Activated CD8-positive, alpha-beta memory T cell treated with anti-CD3 and anti-CD28 coated beads, Interleukin-2, amount 50 U/mL, for 1 hour (primary cell): ENCODE measurements around the gene RHCG.

ENCODE experiments used
- DNase-seq: peaks from one replicate; pipeline ENCODE4 v3.0.0-alpha.2; 2020; ENCODE audit errors: extremely low read depth

RHCG gene

DNA sequence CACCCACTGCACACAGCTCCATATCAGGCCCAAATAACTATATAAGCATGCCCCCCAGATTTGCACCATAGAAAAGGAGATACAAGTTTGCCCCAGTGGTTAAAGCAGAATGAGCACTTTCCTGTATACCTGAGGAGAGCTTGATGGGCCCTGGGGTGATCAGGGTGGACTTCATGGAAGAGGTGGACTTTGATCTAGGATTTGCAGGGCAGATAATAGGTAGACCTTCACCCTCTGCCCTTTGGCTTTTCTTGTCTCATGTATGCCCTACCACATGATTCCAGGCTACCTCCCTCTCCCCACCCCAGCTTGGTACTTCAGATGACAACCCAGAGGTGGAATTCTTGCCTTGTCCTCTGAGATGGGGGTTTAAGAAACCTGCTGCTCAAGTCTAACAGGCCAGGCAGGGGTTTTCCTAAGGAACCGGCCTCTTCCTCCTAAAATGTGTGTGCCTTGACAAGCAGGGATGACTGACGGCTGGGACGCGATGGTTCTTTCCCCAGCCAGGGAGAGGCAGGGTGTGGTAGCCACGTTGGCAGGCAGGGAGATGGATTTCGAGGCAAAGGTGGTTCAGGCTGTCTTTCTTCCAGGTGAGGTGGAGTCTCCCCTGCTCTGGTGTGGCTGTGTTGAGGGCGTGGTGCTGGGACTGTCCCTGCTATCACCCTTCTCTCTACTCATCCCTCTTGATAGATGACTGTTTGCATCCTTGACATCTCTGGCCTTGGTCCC is 6.6 kb upstream of the RHCG start:
- DNase-seq, result no peak

GRCh38 chr15:89501646-89502045 is 5.3 kb upstream of the RHCG start:
- DNase-seq, result no peak

- no peak for DNase-seq
Observed at GRCh38 chr15:89500397-89501270, 4.3 kb upstream of the RHCG start.

GRCh38 chr15:89499156-89499555 is 2.8 kb upstream of the RHCG start:
- no peak for DNase-seq

DNA sequence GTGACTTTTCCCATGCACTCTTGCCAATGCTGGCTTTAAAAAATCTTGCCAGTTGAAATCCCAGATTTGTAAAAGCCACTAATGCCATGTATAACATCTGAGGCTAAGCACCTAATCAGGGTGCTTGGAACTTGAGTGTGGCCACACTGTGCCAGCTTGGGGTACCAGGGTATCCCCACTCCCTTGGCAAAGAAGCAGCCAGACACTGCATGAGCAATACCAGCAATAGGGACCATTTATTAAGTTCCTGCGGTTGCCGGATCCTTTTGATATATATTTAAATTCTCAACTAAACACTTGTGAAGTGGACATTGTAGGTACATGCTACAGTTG is 2.2 kb upstream of the RHCG start:
- no peak for DNase-seq

- DNase-seq, result no peak
Observed at GRCh38 chr15:89497231-89497630, 848 bp upstream of the RHCG start.

DNA sequence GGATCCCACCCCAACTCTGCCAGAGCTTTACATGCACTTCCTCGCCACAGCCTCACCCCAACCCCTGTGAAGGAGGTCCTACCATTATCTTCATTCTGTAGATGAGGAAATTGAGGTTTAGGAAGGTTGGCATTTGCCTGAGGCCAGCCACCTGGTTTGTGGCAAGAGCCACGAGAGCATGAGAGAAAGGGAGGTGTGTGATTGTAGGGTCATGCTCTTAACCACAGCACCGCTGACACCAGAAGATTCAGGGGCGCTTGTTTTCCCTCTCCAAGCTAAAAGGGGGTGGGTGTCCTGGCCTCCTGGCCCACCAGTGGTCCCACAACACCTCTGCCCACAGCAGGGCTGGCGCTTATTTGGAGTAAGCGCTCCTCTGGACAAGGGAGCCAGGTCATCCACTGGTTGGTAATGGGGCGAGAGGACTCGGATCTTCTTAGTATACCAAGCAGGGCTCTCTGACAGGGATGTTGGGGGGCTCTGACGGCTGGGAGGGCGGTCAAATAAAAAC is 691 bp downstream of the RHCG start:
- no peak for DNase-seq

DNA sequence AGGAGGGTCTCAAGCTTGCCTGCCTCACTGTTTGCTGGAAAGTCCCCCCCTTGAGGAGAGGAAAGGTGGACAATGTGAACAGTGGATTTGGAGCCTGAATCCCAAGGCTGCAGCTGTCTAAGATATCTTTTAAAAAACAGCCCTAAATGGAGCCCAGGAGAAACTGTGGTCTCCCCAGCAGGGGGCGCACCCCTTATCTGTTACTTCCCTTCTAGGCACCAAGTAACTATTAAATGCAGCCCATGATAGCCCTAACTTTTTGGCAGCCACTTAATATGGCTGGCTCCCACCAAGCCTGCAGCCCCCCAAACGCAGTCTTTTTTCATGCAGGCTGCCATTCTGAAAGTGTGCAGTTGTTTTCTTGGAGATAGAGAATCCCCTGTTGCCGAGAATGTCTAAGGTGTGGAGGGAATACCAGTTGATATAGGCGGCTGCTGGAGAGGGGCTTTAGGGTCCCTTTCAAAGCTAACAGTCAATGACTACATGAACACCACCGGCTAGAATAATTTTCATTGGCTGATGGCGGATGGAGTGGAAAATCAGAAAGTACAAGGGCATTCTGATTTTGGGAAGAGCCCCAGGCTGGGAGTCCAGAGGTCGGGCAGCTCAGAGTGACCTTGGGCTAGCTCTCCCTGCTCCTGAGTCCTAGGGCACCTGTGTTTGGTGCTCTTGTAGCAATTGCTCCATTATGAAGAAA is 1.3 kb downstream of the RHCG start:
- no peak for DNase-seq

DNA sequence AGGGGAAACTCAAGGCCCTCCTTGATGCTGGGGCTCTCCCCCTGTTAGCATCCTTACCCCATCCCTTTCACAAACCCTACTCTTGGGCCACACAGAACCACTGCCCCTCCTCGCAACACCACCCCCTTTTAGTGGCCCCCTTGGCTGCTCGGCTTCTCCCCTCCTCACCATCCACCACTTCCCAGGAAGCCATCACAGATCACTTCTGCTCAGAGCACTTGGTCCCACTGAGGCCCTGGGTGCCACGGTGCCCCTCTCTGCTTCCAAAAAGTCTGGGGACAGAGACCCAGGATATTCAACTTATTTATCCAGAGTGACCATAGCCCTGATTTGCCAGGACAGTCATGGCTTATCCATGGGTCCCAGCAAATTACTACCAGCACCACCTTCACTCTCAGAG is 2.4 kb downstream of the RHCG start:
- no peak for DNase-seq

- no peak for DNase-seq
Observed at GRCh38 chr15:89492934-89493631, 3.3 kb downstream of the RHCG start.

GRCh38 chr15:89492111-89492641 is 4.2 kb downstream of the RHCG start:
- DNase-seq, result no peak

DNA sequence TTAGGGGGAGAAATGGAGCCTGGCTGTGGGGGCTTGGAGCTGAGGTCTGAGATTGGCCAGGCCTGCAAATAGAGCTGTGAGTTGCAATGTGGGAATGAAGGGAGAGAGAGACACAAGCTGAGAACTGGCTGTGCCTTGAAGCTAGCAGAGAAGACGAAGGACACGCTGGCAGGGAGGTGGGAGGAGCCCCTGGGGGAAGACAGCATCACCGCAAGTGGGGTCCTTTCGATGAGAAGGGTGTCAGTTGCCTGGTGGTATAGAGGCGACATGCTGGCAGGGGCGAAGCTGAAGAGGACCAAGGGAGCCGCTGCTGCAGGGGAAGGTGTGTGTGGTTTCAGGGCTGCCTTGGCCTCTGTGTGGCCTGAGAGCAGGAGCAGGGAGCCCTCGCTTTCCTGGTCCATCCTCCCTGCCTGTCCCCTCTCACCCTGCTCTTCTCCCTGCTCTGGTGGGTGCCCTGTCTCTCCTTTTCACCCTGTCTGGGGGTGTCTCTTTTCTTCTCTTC is 5.5 kb downstream of the RHCG start:
- no peak for DNase-seq

DNA sequence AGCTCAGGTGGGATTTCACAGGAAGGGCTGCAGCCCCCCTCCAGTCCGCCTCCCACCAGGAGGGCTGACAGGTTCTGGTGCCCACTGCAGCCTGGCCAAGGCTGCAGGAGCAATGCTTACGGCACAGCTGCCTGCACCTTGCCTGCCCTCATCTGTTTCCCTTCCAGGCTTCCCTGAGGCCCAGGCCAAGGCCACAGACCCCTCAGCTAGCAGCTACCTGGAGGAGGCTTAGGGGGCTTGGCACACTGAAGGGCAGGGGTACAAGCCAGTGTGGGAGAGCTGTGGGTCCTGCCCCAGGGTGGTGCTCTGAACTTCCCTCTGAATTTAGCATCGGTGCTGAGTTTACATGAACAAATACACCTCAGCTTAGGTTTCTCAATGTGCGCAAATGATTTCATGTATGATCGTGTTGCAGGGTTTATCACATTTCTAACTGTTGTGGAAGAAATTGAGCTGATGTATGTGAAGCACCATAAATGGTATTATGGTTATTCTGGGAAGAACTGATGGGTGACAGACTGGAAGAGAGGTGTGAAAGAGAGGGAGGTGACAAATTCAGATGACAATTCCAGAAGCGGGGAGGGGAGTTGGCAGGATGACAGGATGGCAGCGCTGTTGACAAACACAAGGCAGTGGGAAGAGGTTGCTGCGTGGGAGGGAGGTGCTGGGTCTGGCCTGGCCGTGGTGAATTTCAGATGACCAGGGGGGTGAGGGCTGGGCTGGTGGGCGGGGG is 6.1 kb downstream of the RHCG start:
- DNase-seq, result no peak

GRCh38 chr15:89489376-89489775 is 7.0 kb downstream of the RHCG start:
- DNase-seq, result no peak

- DNase-seq, result no peak
Observed at GRCh38 chr15:89487791-89488190, 8.6 kb downstream of the RHCG start.

DNA sequence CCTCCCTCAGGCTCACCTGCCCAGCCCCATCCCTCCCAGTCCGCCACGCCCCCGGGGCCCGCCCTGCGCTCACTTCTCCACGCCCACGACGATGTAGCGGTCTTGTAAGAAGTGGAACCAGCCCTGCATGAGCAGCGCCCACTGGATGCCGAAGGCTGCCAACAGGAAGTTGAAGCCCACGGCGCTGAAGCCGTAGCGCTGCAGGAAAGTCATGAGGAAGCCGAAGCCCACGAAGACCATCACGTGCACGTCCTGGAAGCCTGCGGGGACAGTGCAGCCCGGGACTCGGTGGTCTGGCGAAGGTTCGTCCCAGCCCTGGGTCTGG is 9.7 kb downstream of the RHCG start:
- no peak for DNase-seq

DNA sequence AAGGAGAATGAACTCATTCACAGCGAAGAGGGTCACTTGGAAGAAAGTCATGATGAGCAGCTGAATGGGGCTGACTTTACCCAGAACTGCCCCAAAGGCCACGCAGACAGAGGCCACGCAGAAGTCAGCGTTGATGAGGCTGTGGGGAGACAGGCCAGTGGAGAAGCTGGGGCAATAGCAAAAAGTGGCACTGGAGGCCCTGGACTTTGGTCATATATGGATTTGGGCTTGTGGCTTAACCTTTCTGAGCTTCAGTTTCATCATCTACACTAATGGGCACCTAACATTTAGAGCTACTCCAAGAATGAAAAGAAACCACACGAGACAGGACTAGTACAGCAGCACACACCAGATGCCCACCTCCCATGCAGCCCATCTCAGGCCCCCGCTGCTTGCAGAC is 13.3 kb downstream of the RHCG start:
- DNase-seq, result no peak

DNA sequence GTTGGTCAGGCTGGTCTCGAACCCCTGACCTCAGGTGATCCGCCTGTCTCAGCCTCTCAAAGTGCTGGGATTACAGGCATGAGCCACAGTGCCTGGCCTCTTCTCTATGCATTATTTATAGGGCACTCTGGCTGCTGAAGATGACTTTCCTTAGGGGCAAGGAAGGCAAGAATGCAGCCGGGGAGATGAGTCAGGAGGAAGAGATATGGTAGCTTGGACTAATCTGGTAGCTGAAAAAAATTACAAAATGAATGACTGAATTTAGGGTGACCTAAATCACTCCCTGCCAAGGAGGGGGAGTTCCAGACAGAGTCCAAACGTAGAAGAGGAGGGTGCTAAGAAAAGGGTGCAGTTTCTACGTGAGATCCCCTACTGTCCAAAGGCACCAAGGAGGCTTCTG is 14.2 kb downstream of the RHCG start:
- no peak for DNase-seq

- DNase-seq, result no peak
Observed at GRCh38 chr15:89480505-89480904, 15.9 kb downstream of the RHCG start.

GRCh38 chr15:89479173-89479572 is 17.2 kb downstream of the RHCG start:
- DNase-seq, result no peak
